Right lobe of liver (tissue), 6 donors: ENCODE results near the gene COL23A1. TPM values are rescaled to one million over a fixed set of nuclear protein-coding genes. Genes with fewer than 3 reads are reported as not detected.

Experiments used
- ATAC-seq, 4 donors: fragments of 200-7000 bp; cut with Tn5 transposase; one replicate each; pipeline ENCODE4 v1.9.1; 2020; ENCODE audit warnings: mild to moderate bottlenecking in 4 of 4, moderate library complexity in 4 of 4
- DNase-seq, 3 donors: peaks; one replicate each; pipeline ENCODE4 v3.0.0-alpha.2; 2020
- H3K27ac ChIP-seq, 3 donors: fragments of 200-600 bp; one replicate each; pipeline ENCODE4 v1.8.0; 2022
- H3K27me3 ChIP-seq, 2 donors: fragments of 200-600 bp; one replicate each; pipeline ENCODE4 v1.8.0; 2022
- H3K36me3 ChIP-seq, 4 donors: fragments of 200-600 bp; sonication (generic) in 1 of 4; one replicate each; pipeline versions ENCODE4 v1.5.1 to v1.8.0; 2017 to 2022; ENCODE audit warnings: control low read depth in 1 of 4
- H3K4me1 ChIP-seq, 4 donors: fragments of 200-600 bp; sonication (generic) in 1 of 4; one replicate each; pipeline versions ENCODE4 v1.5.1 to v1.8.0; 2017 to 2022; ENCODE audit warnings: control low read depth in 1 of 4
- H3K4me3 ChIP-seq, 3 donors: fragments of 200-600 bp; one replicate each; pipeline ENCODE4 v1.8.0; 2022
- H3K9me3 ChIP-seq, 4 donors: fragments of 200-600 bp; sonication (generic) in 1 of 4; one replicate each; pipeline versions ENCODE4 v1.5.1 to v1.8.0; 2017 to 2022; ENCODE audit warnings: control low read depth in 1 of 4
- POLR2A ChIP-seq: fragments of 450-650 bp; IDR thresholded peaks from one replicate; pipeline ENCODE4 v1.6.1; 2017; ENCODE audit warnings: antibody characterized with exemption, mild to moderate bottlenecking
- WGBS: methylation state at CpG from one replicate; pipeline ENCODE4 v1.1.6; 2018; ENCODE audit warnings: low coverage, low lambda C conversion rate; ENCODE audit not compliant: insufficient coverage; ENCODE audit errors: missing lambda C conversion rate; 5-methylcytosine and 5-hydroxymethylcytosine counted together
- intact Hi-C, 2 donors: fragments of 100-400 bp; cut with DNase I; formaldehyde crosslinking; loops; one replicate each; pipeline versions ENCODE4 v1.11.2 to v1.14.1; 2022
- total RNA-seq, 6 experiments: library from RNA; depleted of rRNA in 2 of 6; stranded (reverse); fragments of >200 nt in 2 of 6; fragmentation: NEBNext Ultra II Directional in 3 of 6; extraction: Animal tissue kit (Norgen Biotek cat#: 25700) in 3 of 6; gene quantifications; one replicate each; pipeline versions ENCODE4 v1.1.0 to v1.2.4, GENCODE V29; 2016 to 2023
- TF ChIP-seq, protein P1 (sequence below), 4 donors: fragments of 200-600 bp in 3 of 4; fragments of 450-650 bp in 1 of 4; IDR thresholded peaks; one replicate each; pipeline versions ENCODE4 v1.5.1 to v1.8.0; 2016 to 2022; ENCODE audit warnings: antibody characterized with exemption in 4 of 4, mild to moderate bottlenecking in 2 of 4
- donor health status: DM: no; HTN: yes; CAD: no.
- donor health status: DM: no; HTN: no; CAD: no.
- donor health status: DM: no; HTN: no; CAD: no.
- donor health status: DM: no; HTN: yes; CAD: no.
- donor health status: DM: no; HTN: yes; CAD: no.

COL23A1 gene
- total RNA-seq, 6 experiments from 2014 or later, result 0.25 to 1.2 (median 0.50) TPM

DNA sequence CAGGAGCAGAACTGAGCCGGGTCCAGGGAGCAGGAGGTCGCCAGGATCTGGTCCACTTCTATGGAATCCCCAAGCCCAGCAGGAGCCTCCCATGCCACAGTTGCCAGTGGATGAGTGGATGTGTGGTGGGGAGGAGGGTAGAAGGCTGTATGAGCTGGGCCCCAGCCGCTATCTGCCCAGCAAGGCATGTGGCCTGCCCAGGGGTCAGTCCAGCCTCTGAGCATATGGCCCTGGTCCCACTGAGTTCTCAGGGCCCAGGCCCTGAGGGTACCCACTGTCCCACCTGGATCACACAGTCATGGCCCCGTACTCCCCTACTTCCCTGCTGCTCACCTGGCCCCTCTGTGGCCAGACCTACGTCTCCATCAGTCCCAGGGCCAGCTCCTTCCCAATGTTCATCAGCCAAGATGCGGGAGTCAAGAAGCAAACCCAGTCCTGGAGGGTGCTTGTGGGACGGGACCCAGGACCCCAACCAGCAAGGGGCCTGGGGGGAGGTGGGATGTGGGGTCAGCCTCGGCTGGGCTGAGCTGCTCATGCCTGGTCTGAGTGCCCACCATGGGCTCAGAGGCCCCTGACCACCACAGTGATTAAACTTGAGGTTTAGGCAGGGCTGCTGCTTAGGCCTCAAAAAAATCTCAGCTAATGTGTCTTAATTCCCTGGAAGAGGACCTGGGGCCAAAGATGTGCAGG, 152.7 kb downstream of the COL23A1 start:
- DNase-seq (peak in 1 of 3 donors; percentile 23), ATAC-seq (no peak)
- no peak overlapping the region for H3K27ac ChIP-seq
- no peak overlapping the region for H3K4me3 ChIP-seq
- intact Hi-C loops, result no loop called here
- H3K36me3 ChIP-seq, result no peaks in the 10 kb centered on the region
- no peaks in the 10 kb centered on the region for H3K4me1 ChIP-seq
- WGBS, result 83% methylated on average over 2 of the region's 8 CpGs
- H3K27me3 ChIP-seq, result no peaks in the 10 kb centered on the region
- H3K9me3 ChIP-seq, result no peaks in the 10 kb centered on the region
- TF ChIP-seq POLR2A, result no peak
- TF ChIP-seq, protein P1, sequence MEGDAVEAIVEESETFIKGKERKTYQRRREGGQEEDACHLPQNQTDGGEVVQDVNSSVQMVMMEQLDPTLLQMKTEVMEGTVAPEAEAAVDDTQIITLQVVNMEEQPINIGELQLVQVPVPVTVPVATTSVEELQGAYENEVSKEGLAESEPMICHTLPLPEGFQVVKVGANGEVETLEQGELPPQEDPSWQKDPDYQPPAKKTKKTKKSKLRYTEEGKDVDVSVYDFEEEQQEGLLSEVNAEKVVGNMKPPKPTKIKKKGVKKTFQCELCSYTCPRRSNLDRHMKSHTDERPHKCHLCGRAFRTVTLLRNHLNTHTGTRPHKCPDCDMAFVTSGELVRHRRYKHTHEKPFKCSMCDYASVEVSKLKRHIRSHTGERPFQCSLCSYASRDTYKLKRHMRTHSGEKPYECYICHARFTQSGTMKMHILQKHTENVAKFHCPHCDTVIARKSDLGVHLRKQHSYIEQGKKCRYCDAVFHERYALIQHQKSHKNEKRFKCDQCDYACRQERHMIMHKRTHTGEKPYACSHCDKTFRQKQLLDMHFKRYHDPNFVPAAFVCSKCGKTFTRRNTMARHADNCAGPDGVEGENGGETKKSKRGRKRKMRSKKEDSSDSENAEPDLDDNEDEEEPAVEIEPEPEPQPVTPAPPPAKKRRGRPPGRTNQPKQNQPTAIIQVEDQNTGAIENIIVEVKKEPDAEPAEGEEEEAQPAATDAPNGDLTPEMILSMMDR (IDR thresholded peaks at IDR 0.05), result no peak

DNA sequence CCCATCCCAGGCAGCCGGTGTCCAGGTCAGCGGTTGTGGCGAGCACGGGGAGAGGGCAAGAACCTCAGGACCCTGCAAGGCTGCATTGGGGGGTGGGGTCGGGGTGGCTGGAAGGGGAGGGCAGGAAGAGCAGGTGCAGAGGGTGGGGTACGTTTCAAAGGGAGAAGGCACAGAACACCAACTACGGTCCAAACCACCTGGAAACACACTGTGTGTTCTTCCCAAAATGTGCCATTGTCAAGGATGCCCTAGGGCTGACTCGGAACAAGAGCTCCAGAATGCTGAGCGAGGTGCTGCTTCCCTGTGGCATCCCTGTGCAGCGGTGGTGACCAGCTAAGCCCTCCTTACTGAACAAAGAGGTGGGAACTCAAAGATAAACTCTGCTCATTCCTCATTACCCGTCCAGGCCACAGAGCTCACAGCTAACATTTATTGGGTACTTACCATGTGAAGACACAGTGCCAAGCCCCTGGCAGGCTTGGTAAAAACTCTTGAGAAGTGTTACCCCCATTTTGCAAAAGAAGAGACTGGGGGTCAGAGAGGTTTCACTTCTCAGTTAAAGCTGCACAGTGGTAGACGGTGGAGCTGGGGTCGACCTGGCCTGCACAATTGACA, 153.8 kb downstream of the COL23A1 start:
- DNase-seq, result peak in 1 of 3 donors; percentile 28
- TF ChIP-seq, protein P1 (IDR thresholded peaks at IDR 0.05), result no peak
- no peak for ATAC-seq
- Histone ChIP-seq H3K36me3 (no peaks in the 10 kb centered on the region), H3K27me3 (no peaks in the 10 kb centered on the region), H3K9me3 (no peaks in the 10 kb centered on the region), H3K4me3 (no peak overlapping the region), H3K27ac (no peak overlapping the region), H3K4me1 (no peaks in the 10 kb centered on the region)
- 60% methylated on average over 3 of the region's 13 CpGs for WGBS
- intact Hi-C loops, result no loop called here

DNA sequence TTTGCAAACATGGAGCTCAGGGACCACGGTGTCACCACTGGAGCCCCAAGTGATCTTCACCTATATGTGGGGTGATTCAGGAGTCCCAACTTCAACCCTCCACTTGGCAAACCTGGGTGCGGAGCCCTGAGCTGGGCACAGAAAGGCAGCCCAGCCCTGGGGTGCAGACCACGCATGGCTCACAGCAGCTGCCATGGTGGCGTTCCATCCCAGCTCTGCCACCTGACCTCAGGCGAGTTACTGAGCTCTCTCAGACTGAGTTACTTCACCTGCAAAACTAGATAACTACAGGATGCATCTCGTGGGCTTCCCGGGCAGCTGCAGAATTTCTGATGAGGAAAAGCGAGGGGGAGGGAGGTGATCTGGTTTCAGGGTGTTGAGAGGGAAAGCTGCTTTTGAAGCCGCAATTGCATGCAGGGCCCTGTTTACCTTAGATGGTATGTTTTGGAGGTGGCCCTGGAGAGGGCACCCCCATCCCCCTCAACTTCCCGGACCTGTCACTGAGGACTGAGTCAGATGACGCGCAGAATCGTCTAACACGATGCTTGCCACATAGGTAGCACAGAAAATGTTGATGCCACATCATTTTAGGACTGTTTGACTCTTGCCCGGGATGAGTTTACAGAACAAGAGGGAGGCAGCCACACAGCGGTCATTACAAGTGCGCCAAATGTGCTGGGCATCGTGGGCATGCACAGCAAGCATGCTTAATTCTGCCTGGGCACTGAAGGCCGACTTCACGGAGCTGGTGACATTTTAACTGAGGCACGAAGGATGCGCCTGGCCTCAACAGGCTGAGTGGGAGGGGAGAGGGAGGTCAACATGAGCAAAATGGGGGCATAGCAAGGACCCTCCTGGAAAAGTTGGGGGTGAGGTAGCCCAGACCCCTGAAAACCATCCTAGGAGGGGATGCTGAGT, 154.6 kb downstream of the COL23A1 start:
- H3K27me3 ChIP-seq, result no peaks in the 10 kb centered on the region
- no peak overlapping the region for H3K27ac ChIP-seq
- ATAC-seq (no peak), DNase-seq (peak in 1 of 3 donors; percentile 32)
- TF ChIP-seq POLR2A, result no peak
- TF ChIP-seq, protein P1 (IDR thresholded peaks at IDR 0.05), result no peak
- WGBS, result 70% methylated on average over 16 of the region's 22 CpGs
- H3K9me3 ChIP-seq, result no peaks in the 10 kb centered on the region
- H3K4me1 ChIP-seq, result no peaks in the 10 kb centered on the region
- H3K4me3 ChIP-seq, result no peak overlapping the region
- H3K36me3 ChIP-seq, result no peaks in the 10 kb centered on the region
- intact Hi-C loops, result no loop called here

DNA sequence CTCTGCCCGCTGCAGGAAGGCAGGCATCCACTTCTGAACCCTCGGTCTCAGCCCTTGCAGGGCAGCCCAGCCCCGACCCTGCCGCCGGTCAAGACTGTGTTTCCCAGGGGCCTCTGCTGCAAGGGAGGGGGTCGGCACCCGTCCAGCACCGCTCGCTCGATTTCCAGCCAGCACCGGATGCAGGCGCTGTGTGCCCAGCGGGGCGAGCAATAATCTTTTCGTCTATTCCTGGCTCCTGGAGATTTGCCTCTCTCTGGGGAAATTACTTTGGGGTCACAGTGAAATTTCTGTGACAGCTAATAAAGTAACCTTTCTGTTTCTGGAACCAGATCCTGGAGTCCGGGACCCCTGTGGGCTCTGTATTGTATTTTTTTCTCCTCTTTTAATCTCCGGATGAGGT, 155.3 kb downstream of the COL23A1 start:
- intact Hi-C loops, result no loop called here
- DNase-seq (peak in 1 of 3 donors; percentile 52), ATAC-seq (peak in 1 of 4 donors; percentile 12)
- TF ChIP-seq POLR2A, result no peak
- TF ChIP-seq, protein P1 (IDR thresholded peaks at IDR 0.05), result no peak
- H3K27ac ChIP-seq, result no peak overlapping the region
- WGBS, result 58% methylated on average over 12 of the region's 17 CpGs
- no peak overlapping the region for H3K4me3 ChIP-seq
- peaks cover 0 to under 1% (median 0%) of the 10 kb centered on the region in 4 donors for H3K4me1 ChIP-seq
- no peaks in the 10 kb centered on the region for H3K36me3 ChIP-seq
- H3K27me3 ChIP-seq, result no peaks in the 10 kb centered on the region
- H3K9me3 ChIP-seq, result no peaks in the 10 kb centered on the region
